CD4-positive, alpha-beta T cell treated with Interleukin-4 for 1 hour (primary cell): ENCODE data around the gene CGB5.
A peak's percentile ranks its signal among the peaks of the same experiment; 100 is the strongest.

ENCODE experiments used
- DNase-seq, 2 donors: peaks; one replicate each; pipeline ENCODE4 v3.0.0-alpha.2; 2020 to 2022

CGB5 gene

GRCh38 chr19:49059053-49059452, 15.4 kb downstream of the CGB5 start:
- no peak for DNase-seq

- DNase-seq, result no peak
These were observed 17.4 kb downstream of the CGB5 start for GRCh38 chr19:49061000-49061399.

- no peak for DNase-seq
These were observed 17.8 kb downstream of the CGB5 start for GRCh38 chr19:49061445-49061844.

- no peak for DNase-seq
These were observed 20.5 kb downstream of the CGB5 start for GRCh38 chr19:49064029-49064629.

- no peak for DNase-seq
These were observed 21.3 kb downstream of the CGB5 start, which contains the start of gene NTF4 for GRCh38 chr19:49064768-49065611. NTF4 (minus strand) TSS chr19:49064818; CDS start chr19:49061997, 2,821 bp downstream.

- no peak for DNase-seq
These were observed 22.4 kb downstream of the CGB5 start for GRCh38 chr19:49065905-49066512.

GRCh38 chr19:49067554-49067953, 23.9 kb downstream of the CGB5 start:
- no peak for DNase-seq

GRCh38 chr19:49069026-49069425, 25.4 kb downstream of the CGB5 start:
- DNase-seq, result no peak

- DNase-seq, result no peak
These were observed 26.8 kb downstream of the CGB5 start for GRCh38 chr19:49070416-49070815.

GRCh38 chr19:49071860-49072547, 28.4 kb downstream of the CGB5 start:
- no peak for DNase-seq

GRCh38 chr19:49073514-49074378, 30.1 kb downstream of the CGB5 start:
- no peak for DNase-seq

- DNase-seq, result peak in 1 of 2 donors; percentile 35
These were observed 31.2 kb downstream of the CGB5 start for GRCh38 chr19:49074869-49075268.

- DNase-seq, result no peak
These were observed 36.7 kb downstream of the CGB5 start for GRCh38 chr19:49080392-49080791.

- DNase-seq, result no peak
These were observed 37.6 kb downstream of the CGB5 start for GRCh38 chr19:49081273-49081672.

GRCh38 chr19:49084206-49085019, 40.8 kb downstream of the CGB5 start:
- DNase-seq, result no peak

GRCh38 chr19:49085020-49085867, 41.6 kb downstream of the CGB5 start, which contains the start of gene SNRNP70:
SNRNP70 (plus strand) TSS chr19:49085451; CDS start chr19:49086415, 964 bp downstream.
- DNase-seq, result peak; percentile 99 to 100

- no peak for DNase-seq
These were observed 42.2 kb downstream of the CGB5 start for GRCh38 chr19:49085868-49086232.

- DNase-seq, result no peak
These were observed 42.6 kb downstream of the CGB5 start for GRCh38 chr19:49086296-49086695.

- no peak for DNase-seq
These were observed 47.9 kb downstream of the CGB5 start for GRCh38 chr19:49091391-49092038.

GRCh38 chr19:49092686-49093085, 49.0 kb downstream of the CGB5 start:
- DNase-seq, result no peak
